ENCODE results near the gene FASTKD3. TPM values are rescaled to one million over a fixed set of nuclear protein-coding genes. Genes with fewer than 3 reads are reported as not detected.

The FASTKD3 gene
- polyA plus RNA-seq, 3 donors = 7.2 to 15.5 (median 10.7) TPM

DNA sequence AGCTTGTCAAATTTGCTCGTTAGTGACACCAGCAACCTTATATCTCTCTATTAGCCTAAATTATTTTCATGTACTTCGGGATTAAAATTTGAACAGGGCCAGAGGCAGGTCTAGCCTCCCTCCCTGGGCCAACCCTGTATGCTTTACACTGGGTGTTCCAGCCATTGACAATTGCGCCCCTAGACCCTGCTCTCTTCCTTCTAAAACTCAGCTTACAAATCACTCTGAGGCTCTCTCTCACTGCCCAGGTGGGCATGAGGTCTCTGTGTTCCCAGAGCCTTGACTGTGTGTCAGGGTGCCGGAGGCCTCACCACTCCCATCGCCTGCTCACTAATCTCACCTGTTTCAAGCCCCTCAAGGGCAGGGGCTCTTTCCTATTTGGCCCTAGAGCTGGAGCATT is 11.5 kb downstream of the FASTKD3 start:
- Histone ChIP-seq H3K79me2 (ENCODE audit: insufficient read depth, low read length) (no peaks in the 10 kb centered on the region), H3K9ac (ENCODE audit: insufficient read depth, low read length, poor library complexity, severe bottlenecking) (no peak overlapping the region), H3K4me3 (replicated peaks in 1 of 3; ENCODE audit: low read depth in 2 of 3, low read length in 3 of 3) (no peak overlapping the region), H4K20me1 (ENCODE audit: insufficient read depth, low read length) (no peaks in the 10 kb centered on the region), H3K36me3 (replicated peaks in 1 of 2; ENCODE audit: control insufficient read depth in 1 of 2, insufficient read depth in 2 of 2, low read length in 2 of 2) (peaks cover 38 to 47% of the 10 kb centered on the region in 2 donors), H3K4me2 (replicated peaks; ENCODE audit: extremely low read depth, low read length, poor library complexity, severe bottlenecking) (no peak overlapping the region), H3K27me3 (ENCODE audit: control insufficient read depth in 2 of 2, insufficient read depth in 2 of 2, low read length in 2 of 2) (peaks cover 2 to 4% of the 10 kb centered on the region in 2 donors), H2AFZ (ENCODE audit: insufficient read depth, low read depth, low read length, poor library complexity, severe bottlenecking) (no peak overlapping the region), H3K4me1 (ENCODE audit: control insufficient read depth in 1 of 2, insufficient read depth in 2 of 2, low read length in 2 of 2) (no peaks in the 10 kb centered on the region), H3K27ac (ENCODE audit: low read depth in 1 of 2, low read length in 2 of 2) (no peak overlapping the region), H3K9me3 (replicated peaks in 1 of 2; ENCODE audit: control insufficient read depth in 1 of 2, insufficient read depth in 1 of 2, low read length in 2 of 2) (peaks cover 0 to under 1% of the 10 kb centered on the region in 2 donors)
- TF ChIP-seq, protein P1, sequence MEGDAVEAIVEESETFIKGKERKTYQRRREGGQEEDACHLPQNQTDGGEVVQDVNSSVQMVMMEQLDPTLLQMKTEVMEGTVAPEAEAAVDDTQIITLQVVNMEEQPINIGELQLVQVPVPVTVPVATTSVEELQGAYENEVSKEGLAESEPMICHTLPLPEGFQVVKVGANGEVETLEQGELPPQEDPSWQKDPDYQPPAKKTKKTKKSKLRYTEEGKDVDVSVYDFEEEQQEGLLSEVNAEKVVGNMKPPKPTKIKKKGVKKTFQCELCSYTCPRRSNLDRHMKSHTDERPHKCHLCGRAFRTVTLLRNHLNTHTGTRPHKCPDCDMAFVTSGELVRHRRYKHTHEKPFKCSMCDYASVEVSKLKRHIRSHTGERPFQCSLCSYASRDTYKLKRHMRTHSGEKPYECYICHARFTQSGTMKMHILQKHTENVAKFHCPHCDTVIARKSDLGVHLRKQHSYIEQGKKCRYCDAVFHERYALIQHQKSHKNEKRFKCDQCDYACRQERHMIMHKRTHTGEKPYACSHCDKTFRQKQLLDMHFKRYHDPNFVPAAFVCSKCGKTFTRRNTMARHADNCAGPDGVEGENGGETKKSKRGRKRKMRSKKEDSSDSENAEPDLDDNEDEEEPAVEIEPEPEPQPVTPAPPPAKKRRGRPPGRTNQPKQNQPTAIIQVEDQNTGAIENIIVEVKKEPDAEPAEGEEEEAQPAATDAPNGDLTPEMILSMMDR (IDR thresholded peaks at IDR 0.05) = peak; percentile 8
- Mint-ChIP-seq H3K4me3 (no peak overlapping the region), H3K9me3 (peaks cover 0 to 7% (median 2%) of the 10 kb centered on the region in 7 donors), H3K36me3 (peaks cover 43% of the 10 kb centered on the region in 2 donors), H3K27me3 (ENCODE audit: low read depth in 3 of 3) (peaks cover 2 to 8% (median 5%) of the 10 kb centered on the region in 3 donors), H3K4me1 (peaks cover 2% of the 10 kb centered on the region), H3K27ac (peak overlapping the region in 2 of 7 donors; percentile 25 to 68)
- intact Hi-C loops (cut with micrococcal nuclease) = no loop called here
- 100% methylated on average over 2 of the region's 5 CpGs for WGBS (ENCODE audit: insufficient coverage)
- DNase-seq = no peak

DNA sequence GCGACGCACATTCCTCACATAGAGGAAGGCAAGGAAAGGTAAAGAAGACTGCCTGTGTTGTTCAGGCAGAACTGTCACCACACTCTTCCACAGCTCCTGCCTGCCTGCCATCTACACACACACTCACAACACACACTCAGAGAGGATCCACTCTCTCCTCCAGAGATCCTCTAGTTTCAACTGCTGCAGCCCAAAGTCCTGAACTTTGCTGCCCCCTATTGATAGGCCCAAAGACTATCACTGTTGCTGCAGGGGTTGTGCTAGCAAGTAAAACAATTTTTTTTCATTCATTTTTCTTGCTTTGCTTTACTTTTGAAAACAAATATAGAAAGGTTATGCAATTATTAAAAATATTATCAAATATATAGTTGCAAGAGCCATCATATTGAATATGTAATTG is 12.0 kb downstream of the FASTKD3 start:
- Histone ChIP-seq H3K4me2 (replicated peaks; ENCODE audit: extremely low read depth, low read length, poor library complexity, severe bottlenecking) (no peak overlapping the region), H2AFZ (ENCODE audit: insufficient read depth, low read depth, low read length, poor library complexity, severe bottlenecking) (no peak overlapping the region), H3K79me2 (ENCODE audit: insufficient read depth, low read length) (no peaks in the 10 kb centered on the region), H3K36me3 (replicated peaks in 1 of 2; ENCODE audit: control insufficient read depth in 1 of 2, insufficient read depth in 2 of 2, low read length in 2 of 2) (peaks cover 34 to 42% of the 10 kb centered on the region in 2 donors), H3K4me1 (ENCODE audit: control insufficient read depth in 1 of 2, insufficient read depth in 2 of 2, low read length in 2 of 2) (no peaks in the 10 kb centered on the region), H3K27ac (ENCODE audit: low read depth in 1 of 2, low read length in 2 of 2) (no peak overlapping the region), H3K9me3 (replicated peaks in 1 of 2; ENCODE audit: control insufficient read depth in 1 of 2, insufficient read depth in 1 of 2, low read length in 2 of 2) (peaks cover 0 to 6% of the 10 kb centered on the region in 2 donors), H3K9ac (ENCODE audit: insufficient read depth, low read length, poor library complexity, severe bottlenecking) (no peak overlapping the region), H3K27me3 (ENCODE audit: control insufficient read depth in 2 of 2, insufficient read depth in 2 of 2, low read length in 2 of 2) (peaks cover 5 to 9% of the 10 kb centered on the region in 2 donors), H4K20me1 (ENCODE audit: insufficient read depth, low read length) (no peaks in the 10 kb centered on the region), H3K4me3 (replicated peaks in 1 of 3; ENCODE audit: low read depth in 2 of 3, low read length in 3 of 3) (no peak overlapping the region)
- H3K4me1 Mint-ChIP-seq = peaks cover 4% of the 10 kb centered on the region
- intact Hi-C loops (cut with micrococcal nuclease) = no loop called here
- H3K9me3 Mint-ChIP-seq = peaks cover 0 to 12% (median 5%) of the 10 kb centered on the region in 7 donors
- no peak overlapping the region for H3K4me3 Mint-ChIP-seq
- WGBS (ENCODE audit: insufficient coverage) = no CpG with 5 or more reads among the region's 2 CpGs
- H3K27me3 Mint-ChIP-seq (ENCODE audit: low read depth in 3 of 3) = peaks cover 7 to 13% (median 10%) of the 10 kb centered on the region in 3 donors
- peaks cover 39 to 41% of the 10 kb centered on the region in 2 donors for H3K36me3 Mint-ChIP-seq
- no peak overlapping the region for H3K27ac Mint-ChIP-seq
- TF ChIP-seq, protein P1 (IDR thresholded peaks at IDR 0.05) = peak; percentile 58
- DNase-seq = no peak
